Neuronal stem cell (in vitro differentiated cells): ENCODE measurements around the gene GOPC.

ENCODE experiments used
- DNase-seq: peaks from one replicate; pipeline ENCODE4 v3.0.0-alpha.2; 2013; ENCODE audit warnings: low spot score
- H2AFZ ChIP-seq: one replicate; pipeline ENCODE4 v1.6.1; 2013; ENCODE audit warnings: mild to moderate bottlenecking, low read length, inconsistent platforms
- H2AK5ac ChIP-seq: 2 replicates; pipeline ENCODE4 v1.6.1; 2013; ENCODE audit warnings: low read depth, mild to moderate bottlenecking, inconsistent platforms, low read length, moderate library complexity, mixed read lengths
- H2BK120ac ChIP-seq: 2 replicates; pipeline ENCODE4 v1.6.1; 2013; ENCODE audit warnings: low read depth, mild to moderate bottlenecking, inconsistent platforms, low read length, moderate library complexity, mixed read lengths
- H2BK12ac ChIP-seq: one replicate; pipeline ENCODE4 v1.6.1; 2013; ENCODE audit warnings: low read length, inconsistent platforms
- H2BK15ac ChIP-seq: 2 replicates; pipeline ENCODE4 v1.6.1; 2013; ENCODE audit warnings: mild to moderate bottlenecking, low read length, inconsistent platforms, mixed read lengths
- H2BK5ac ChIP-seq: one replicate; pipeline ENCODE4 v1.6.1; 2013; ENCODE audit warnings: inconsistent platforms, mild to moderate bottlenecking, low read length, moderate library complexity
- H3K14ac ChIP-seq: one replicate; pipeline ENCODE4 v1.6.1; 2013; ENCODE audit warnings: low read length, inconsistent platforms
- H3K18ac ChIP-seq: 2 replicates; pipeline ENCODE4 v1.6.1; 2013; ENCODE audit warnings: low read length, inconsistent platforms
- H3K23ac ChIP-seq: 2 replicates; pipeline ENCODE4 v1.6.1; 2013; ENCODE audit warnings: low read depth, mild to moderate bottlenecking, mixed read lengths, low read length, inconsistent platforms; ENCODE audit not compliant: poor library complexity
- H3K27ac ChIP-seq: replicated peaks from 3 replicates; pipeline ENCODE4 v1.5.1; 2013; ENCODE audit warnings: low read length, inconsistent platforms
- H3K27me3 ChIP-seq, 3 experiments: 2 replicates each; pipeline ENCODE4 v1.6.1; 2013; ENCODE audit warnings: low read length in 3 of 3, mild to moderate bottlenecking in 2 of 3, inconsistent platforms in 1 of 3, low read depth in 1 of 3, mixed read lengths in 1 of 3, moderate library complexity in 1 of 3; ENCODE audit not compliant: control insufficient read depth in 3 of 3, insufficient read depth in 3 of 3
- H3K36me3 ChIP-seq, 2 donors: replicated peaks in 1 of 2; 2 replicates each; pipeline ENCODE4 v1.6.1; 2013; ENCODE audit warnings: low read length in 2 of 2; ENCODE audit not compliant: control insufficient read depth in 2 of 2, insufficient read depth in 2 of 2
- H3K4ac ChIP-seq: 2 replicates; pipeline ENCODE4 v1.6.1; 2013; ENCODE audit warnings: inconsistent platforms, mild to moderate bottlenecking, low read length, moderate library complexity
- H3K4me1 ChIP-seq, 2 donors: 1 replicate in 1 of 2; 2 replicates in 1 of 2; pipeline ENCODE4 v1.6.1; 2013; ENCODE audit warnings: low read length in 2 of 2, low read depth in 1 of 2; ENCODE audit not compliant: control insufficient read depth in 2 of 2, insufficient read depth in 1 of 2
- H3K4me2 ChIP-seq: one replicate; pipeline ENCODE4 v1.6.1; 2013; ENCODE audit warnings: mild to moderate bottlenecking, low read length, inconsistent platforms; ENCODE audit not compliant: insufficient read depth, poor library complexity, severe bottlenecking
- H3K4me3 ChIP-seq, 2 donors: 2 replicates each; pipeline ENCODE4 v1.5.1; 2013; ENCODE audit warnings: low read length in 2 of 2, mild to moderate bottlenecking in 2 of 2, inconsistent platforms in 1 of 2, moderate library complexity in 1 of 2
- H3K79me1 ChIP-seq: one replicate; pipeline ENCODE4 v1.6.1; 2013; ENCODE audit warnings: low read depth, mild to moderate bottlenecking, inconsistent platforms, low read length, moderate library complexity
- H3K9ac ChIP-seq: one replicate; pipeline ENCODE4 v1.6.1; 2013; ENCODE audit warnings: mild to moderate bottlenecking, low read depth, low read length, inconsistent platforms; ENCODE audit not compliant: poor library complexity
- H3K9me3 ChIP-seq, 2 donors: replicated peaks in 1 of 2; 2 replicates each; pipeline versions ENCODE3 to v1.6.1; 2013; ENCODE audit warnings: low read length in 2 of 2, mild to moderate bottlenecking in 2 of 2, inconsistent platforms in 1 of 2, low read depth in 1 of 2, mixed read lengths in 1 of 2, moderate library complexity in 1 of 2; ENCODE audit not compliant: control insufficient read depth in 2 of 2, insufficient read depth in 1 of 2
- H4K8ac ChIP-seq: one replicate; pipeline ENCODE4 v1.6.1; 2013; ENCODE audit warnings: low read depth, mild to moderate bottlenecking, inconsistent platforms, low read length, moderate library complexity
- H4K91ac ChIP-seq: one replicate; pipeline ENCODE4 v1.6.1; 2013; ENCODE audit warnings: low read length, low read depth, mild to moderate bottlenecking, inconsistent platforms; ENCODE audit not compliant: poor library complexity
- WGBS, 2 donors: extraction: QIAGEN DNeasy Blood & Tissue Kit; methylation state at CpG; one replicate each; pipeline ENCODE4 v1.1.7; 2013; ENCODE audit warnings: missing lambda C conversion rate in 2 of 2, mixed read lengths in 1 of 2; ENCODE audit not compliant: insufficient read length in 2 of 2, insufficient replicate concordance in 1 of 2; ENCODE audit errors: extremely low coverage in 2 of 2; 5-methylcytosine and 5-hydroxymethylcytosine counted together

GOPC gene

GRCh38 chr6:117553142-117553541 is 49.2 kb downstream of the GOPC start:
- Histone ChIP-seq H3K4ac (no peak overlapping the region), H3K23ac (no peak overlapping the region), H2AFZ (no peak overlapping the region), H3K9ac (no peak overlapping the region), H4K8ac (no peak overlapping the region), H4K91ac (no peak overlapping the region), H2AK5ac (no peak overlapping the region), H3K27ac (no peak overlapping the region), H3K9me3 (no peaks in the 10 kb centered on the region), H3K14ac (no peak overlapping the region), H3K79me1 (no peaks in the 10 kb centered on the region), H3K4me2 (no peak overlapping the region), H2BK15ac (no peak overlapping the region), H3K4me3 (no peak overlapping the region), H3K4me1 (peaks cover 2 to 6% of the 10 kb centered on the region in 2 donors), H3K27me3 (no peaks in the 10 kb centered on the region), H3K18ac (no peak overlapping the region), H2BK120ac (no peak overlapping the region), H3K36me3 (peaks cover 0 to 7% of the 10 kb centered on the region in 2 donors), H2BK12ac (no peak overlapping the region), H2BK5ac (no peak overlapping the region)
- no CpG with 5 or more reads among the region's 3 CpGs for WGBS, 2 donors
- DNase-seq = no peak

GRCh38 chr6:117552618-117553017 is 49.7 kb downstream of the GOPC start:
- Histone ChIP-seq H2BK15ac (no peak overlapping the region), H3K18ac (no peak overlapping the region), H2BK12ac (no peak overlapping the region), H3K27me3 (no peaks in the 10 kb centered on the region), H3K23ac (no peak overlapping the region), H3K9me3 (no peaks in the 10 kb centered on the region), H4K8ac (no peak overlapping the region), H3K14ac (no peak overlapping the region), H3K4me1 (peaks cover 2 to 6% of the 10 kb centered on the region in 2 donors), H2BK120ac (no peak overlapping the region), H3K79me1 (no peaks in the 10 kb centered on the region), H3K4me3 (no peak overlapping the region), H4K91ac (no peak overlapping the region), H3K4me2 (no peak overlapping the region), H3K4ac (no peak overlapping the region), H2AFZ (no peak overlapping the region), H2AK5ac (no peak overlapping the region), H2BK5ac (no peak overlapping the region), H3K9ac (no peak overlapping the region), H3K27ac (no peak overlapping the region), H3K36me3 (peaks cover 0 to 11% of the 10 kb centered on the region in 2 donors)
- no peak for DNase-seq
- WGBS, 2 donors = no CpG with 5 or more reads among the region's 2 CpGs

- Histone ChIP-seq H2BK15ac (no peak overlapping the region), H3K4me2 (no peak overlapping the region), H3K4me1 (peaks cover 2 to 6% of the 10 kb centered on the region in 2 donors), H3K23ac (no peak overlapping the region), H4K91ac (no peak overlapping the region), H2AFZ (no peak overlapping the region), H4K8ac (no peak overlapping the region), H2BK5ac (no peak overlapping the region), H3K27ac (no peak overlapping the region), H3K14ac (no peak overlapping the region), H3K27me3 (no peaks in the 10 kb centered on the region), H3K4ac (no peak overlapping the region), H2BK12ac (no peak overlapping the region), H3K18ac (no peak overlapping the region), H3K4me3 (no peak overlapping the region), H3K9me3 (no peaks in the 10 kb centered on the region), H3K36me3 (peaks cover 0 to 24% of the 10 kb centered on the region in 2 donors), H2AK5ac (no peak overlapping the region), H3K9ac (no peak overlapping the region), H2BK120ac (no peak overlapping the region), H3K79me1 (no peaks in the 10 kb centered on the region)
- no CpG with 5 or more reads among the region's 2 CpGs for WGBS, 2 donors
- DNase-seq = no peak
Measured at GRCh38 chr6:117550618-117551242, 51.6 kb downstream of the GOPC start.

GRCh38 chr6:117550078-117550600 is 52.2 kb downstream of the GOPC start:
- no peak overlapping the region for H2AFZ ChIP-seq
- H3K4ac ChIP-seq = no peak overlapping the region
- no peak overlapping the region for H2BK15ac ChIP-seq
- H2BK12ac ChIP-seq = no peak overlapping the region
- H2BK5ac ChIP-seq = no peak overlapping the region
- no peak for DNase-seq
- H3K9me3 ChIP-seq = no peaks in the 10 kb centered on the region
- no peak overlapping the region for H3K18ac ChIP-seq
- H2AK5ac ChIP-seq = no peak overlapping the region
- no peak overlapping the region for H3K14ac ChIP-seq
- no peak overlapping the region for H3K9ac ChIP-seq
- H3K4me2 ChIP-seq = no peak overlapping the region
- no peak overlapping the region for H3K27ac ChIP-seq
- H3K36me3 ChIP-seq = peaks cover 0 to 27% of the 10 kb centered on the region in 2 donors
- no peak overlapping the region for H4K91ac ChIP-seq
- no peak overlapping the region for H3K23ac ChIP-seq
- H3K79me1 ChIP-seq = no peaks in the 10 kb centered on the region
- WGBS, 2 donors = no CpG with 5 or more reads among the region's 3 CpGs
- H3K27me3 ChIP-seq = no peaks in the 10 kb centered on the region
- H3K4me1 ChIP-seq = peaks cover 2 to 6% of the 10 kb centered on the region in 2 donors
- no peak overlapping the region for H4K8ac ChIP-seq
- no peak overlapping the region for H3K4me3 ChIP-seq
- H2BK120ac ChIP-seq = no peak overlapping the region
